ENCODE results near the gene MAT2A.

DNA sequence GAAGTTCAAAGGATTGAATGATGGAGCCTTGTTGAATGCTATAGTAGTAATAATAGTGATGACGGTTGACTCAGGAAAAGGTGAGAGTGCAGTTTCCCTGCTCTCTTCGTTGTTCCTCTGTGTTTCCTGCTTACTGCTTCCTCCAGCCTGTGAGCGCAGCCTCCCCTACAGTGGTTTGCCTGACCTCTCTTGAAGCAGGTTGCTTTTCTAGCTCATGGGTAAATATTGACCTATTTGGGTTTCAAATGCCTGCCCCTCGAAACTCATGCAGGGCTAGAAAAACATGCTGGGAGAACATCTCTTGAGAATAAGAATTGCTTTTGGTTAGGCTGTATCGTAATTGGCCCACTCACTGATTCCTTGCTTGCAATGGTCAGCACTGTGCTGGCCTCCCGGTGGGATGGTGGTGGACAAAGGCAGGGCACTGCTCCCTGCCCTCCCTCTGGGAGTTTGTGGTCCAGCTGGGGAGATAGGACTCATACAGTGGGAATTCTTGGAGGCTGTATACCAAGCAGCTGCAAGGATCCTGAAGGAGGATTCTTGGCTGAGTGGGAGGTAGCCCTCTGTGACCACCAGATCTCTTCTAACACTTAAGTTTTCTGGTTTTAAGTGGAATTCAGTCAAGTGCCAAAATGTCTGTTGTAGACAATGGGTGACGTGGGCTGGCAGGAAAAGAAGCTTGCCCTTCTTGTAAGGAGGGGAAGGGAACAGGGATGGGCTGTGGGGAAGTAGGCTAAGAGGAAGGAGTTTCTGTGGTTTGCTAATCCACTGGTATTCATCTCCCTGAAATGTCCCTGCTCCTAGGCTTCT, 51.2 kb downstream of the MAT2A start:
- TF ChIP-seq, protein P1, sequence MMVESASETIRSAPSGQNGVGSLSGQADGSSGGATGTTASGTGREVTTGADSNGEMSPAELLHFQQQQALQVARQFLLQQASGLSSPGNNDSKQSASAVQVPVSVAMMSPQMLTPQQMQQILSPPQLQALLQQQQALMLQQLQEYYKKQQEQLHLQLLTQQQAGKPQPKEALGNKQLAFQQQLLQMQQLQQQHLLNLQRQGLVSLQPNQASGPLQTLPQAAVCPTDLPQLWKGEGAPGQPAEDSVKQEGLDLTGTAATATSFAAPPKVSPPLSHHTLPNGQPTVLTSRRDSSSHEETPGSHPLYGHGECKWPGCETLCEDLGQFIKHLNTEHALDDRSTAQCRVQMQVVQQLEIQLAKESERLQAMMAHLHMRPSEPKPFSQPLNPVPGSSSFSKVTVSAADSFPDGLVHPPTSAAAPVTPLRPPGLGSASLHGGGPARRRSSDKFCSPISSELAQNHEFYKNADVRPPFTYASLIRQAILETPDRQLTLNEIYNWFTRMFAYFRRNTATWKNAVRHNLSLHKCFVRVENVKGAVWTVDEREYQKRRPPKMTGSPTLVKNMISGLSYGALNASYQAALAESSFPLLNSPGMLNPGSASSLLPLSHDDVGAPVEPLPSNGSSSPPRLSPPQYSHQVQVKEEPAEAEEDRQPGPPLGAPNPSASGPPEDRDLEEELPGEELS (CRISPR knock-in tag; IDR thresholded peaks at IDR 0.05; ENCODE audit: borderline replicate concordance) = no peak
- TF ChIP-seq SAFB2 (IDR thresholded peaks at IDR 0.05; ENCODE audit: borderline replicate concordance, low read depth, low read length, severe bottlenecking) (no peak), HDAC6 (IDR thresholded peaks at IDR 0.05; ENCODE audit: low read depth, low read length) (no peak), ZFP36 (IDR thresholded peaks at IDR 0.05; ENCODE audit: low read depth, low read length, partially characterized antibody) (no peak)

Data from K562 (cell line).